HG03354 (cell line): ENCODE measurements around the gene VSIG8.
A peak's percentile ranks its signal among the peaks of the same experiment; 100 is the strongest.

Source experiments
- ATAC-seq: cut with Tn5 transposase; IDR thresholded peaks from one replicate; pipeline ENCODE4 v1.9.1; 2021; ENCODE audit warnings: mild to moderate bottlenecking; ENCODE audit not compliant: unreplicated experiment, poor library complexity, severe bottlenecking

Gene VSIG8

DNA sequence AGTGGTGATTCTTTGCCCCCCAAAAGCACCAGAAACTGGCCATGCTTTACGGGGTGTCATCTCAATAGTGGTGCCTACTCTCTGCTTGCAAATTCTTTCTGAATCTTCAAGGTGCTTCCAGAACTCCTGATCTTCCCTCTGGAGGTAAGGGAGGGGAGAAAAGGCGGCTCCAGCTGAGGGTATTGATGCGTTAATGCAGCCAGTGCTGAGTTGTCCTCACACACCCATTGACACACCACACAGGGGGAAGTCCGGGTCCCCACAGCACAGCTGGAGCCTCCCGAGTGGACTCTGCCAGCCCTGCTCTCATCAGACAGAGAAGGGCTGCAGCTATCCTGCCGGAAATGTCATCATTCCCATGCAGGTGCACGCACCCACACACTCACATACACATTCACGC lies 1.2 kb downstream of the VSIG8 start:
- ATAC-seq: no peak

DNA sequence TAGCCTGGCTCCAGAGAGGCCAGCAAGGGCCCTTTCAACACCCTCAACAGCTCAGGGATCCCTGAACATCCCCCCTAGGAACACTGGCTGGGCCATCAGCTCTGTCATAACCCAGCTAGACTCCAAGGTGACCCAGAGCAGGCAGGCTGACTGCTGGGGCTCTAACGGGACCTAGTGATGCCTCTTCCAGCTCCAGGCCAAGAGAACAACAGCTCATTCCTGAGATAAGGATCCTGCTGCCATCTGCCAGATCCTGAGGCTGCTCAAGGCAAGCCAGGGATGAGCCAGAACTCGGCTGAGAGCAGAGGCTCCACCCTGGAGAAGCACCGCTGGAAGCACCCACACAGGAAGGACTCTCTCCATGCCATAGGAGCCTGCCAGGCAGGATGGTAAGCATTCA lies 2.0 kb downstream of the VSIG8 start:
- no peak for ATAC-seq

DNA sequence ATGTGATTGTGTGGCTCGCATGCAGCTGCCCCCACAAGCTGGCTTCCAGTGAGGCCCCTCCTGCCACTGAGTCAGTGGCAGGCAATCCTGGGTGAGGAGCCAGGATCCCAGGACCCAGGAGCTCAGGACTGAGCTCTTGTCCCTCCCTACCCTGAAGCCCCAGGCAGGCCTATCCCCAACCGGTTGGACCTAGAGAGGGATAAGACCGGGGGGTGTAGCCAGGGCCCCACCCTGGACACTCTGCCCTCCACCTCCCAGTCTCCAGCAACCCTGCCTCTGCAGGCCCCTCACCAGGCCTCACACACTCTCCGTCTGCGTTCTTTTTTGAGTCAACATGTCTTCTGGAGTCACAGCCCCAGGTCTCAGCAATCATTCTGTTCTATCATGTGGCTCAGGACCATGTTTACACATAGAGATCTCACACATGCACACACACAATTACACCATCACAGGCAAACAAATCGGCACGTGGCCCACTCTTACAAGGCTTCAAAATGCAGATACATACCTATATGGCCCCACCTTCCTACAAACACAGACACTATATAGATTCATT lies 2.6 kb downstream of the VSIG8 start:
- ATAC-seq: no peak

DNA sequence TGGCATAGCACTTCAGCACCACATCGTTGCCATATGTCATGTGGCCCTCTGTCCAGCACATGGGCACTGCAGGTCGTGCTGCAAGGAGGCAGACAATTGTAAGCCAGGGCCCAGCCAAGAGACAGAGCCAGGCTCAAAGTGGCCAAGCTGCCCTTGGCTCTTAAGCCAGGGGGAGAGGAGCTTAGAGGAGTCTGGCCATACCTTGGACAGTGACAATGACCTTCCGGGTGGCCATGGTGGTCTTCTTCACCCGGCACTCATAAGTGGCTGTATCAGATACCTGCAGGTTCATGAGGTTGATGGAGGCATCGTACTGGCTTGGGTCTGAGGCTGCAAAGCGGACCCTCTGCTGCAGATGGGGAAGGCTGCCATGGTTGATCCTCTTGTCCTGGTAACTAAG lies 4.6 kb downstream of the VSIG8 start:
- no peak for ATAC-seq

DNA sequence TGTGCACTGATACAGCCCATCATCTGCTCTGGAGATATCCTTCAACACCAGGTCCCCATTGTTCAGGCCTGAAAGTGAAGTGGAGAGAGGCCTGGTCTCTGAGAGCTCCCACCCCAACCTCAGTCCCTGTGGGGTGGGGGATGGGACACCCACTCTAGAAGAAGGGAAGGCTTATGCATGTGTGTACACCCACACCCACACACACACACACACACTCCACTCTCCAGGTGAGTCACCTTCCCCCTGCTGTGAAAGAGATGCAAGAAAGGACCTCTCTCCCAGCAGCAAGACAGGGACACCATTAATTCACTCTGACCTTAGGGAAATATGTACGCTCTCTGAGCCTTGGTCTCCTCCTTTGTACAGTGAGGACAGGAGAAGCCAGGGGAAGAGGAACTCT lies 5.9 kb downstream of the VSIG8 start:
- no peak for ATAC-seq

DNA sequence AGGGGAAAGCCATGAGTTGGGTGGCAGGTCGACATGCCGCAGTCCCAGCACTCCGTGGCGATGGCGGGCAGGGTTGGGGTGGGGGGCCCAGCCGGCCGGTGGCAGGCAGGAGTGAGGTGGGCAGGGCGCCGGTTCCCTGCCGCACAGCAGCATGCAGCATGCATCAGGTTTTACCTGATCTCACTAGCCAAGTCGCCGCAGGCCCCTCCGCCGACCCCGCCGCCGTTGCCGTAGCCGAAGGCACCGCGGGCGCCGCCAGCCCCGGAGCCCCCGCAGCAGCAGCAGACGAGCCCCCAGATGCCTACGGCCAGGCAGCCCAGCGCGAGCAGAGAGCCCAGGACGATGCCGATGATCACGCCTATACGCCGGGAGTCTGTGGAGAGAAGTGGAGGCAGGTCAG lies 6.7 kb downstream of the VSIG8 start:
- ATAC-seq: no peak

DNA sequence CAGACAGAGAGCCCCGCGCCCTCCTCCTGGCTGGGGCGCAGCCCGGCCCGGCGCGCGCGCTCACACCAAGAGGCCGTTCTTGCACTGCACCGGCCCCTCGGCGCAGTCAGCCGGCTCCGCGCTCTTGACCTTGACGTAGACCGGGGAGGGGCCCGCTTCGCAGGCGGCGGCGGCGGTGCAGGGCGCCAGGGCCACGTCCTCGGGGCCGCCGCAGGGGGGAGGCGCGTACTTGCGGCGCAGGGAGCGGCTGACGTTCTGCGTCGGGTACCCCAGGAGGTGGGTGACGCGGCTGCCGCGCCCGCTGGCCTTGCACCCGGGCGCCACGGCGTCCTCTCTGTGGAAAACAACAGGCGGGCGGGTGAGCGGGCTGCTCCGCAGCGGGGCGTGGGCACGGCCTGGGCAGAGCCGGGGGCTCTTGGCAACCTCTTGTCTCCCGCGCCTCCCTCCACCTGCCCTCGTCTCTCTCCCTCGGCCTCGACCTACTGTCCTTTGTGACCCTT lies 7.7 kb downstream of the VSIG8 start:
- ATAC-seq: peak; percentile 84

DNA sequence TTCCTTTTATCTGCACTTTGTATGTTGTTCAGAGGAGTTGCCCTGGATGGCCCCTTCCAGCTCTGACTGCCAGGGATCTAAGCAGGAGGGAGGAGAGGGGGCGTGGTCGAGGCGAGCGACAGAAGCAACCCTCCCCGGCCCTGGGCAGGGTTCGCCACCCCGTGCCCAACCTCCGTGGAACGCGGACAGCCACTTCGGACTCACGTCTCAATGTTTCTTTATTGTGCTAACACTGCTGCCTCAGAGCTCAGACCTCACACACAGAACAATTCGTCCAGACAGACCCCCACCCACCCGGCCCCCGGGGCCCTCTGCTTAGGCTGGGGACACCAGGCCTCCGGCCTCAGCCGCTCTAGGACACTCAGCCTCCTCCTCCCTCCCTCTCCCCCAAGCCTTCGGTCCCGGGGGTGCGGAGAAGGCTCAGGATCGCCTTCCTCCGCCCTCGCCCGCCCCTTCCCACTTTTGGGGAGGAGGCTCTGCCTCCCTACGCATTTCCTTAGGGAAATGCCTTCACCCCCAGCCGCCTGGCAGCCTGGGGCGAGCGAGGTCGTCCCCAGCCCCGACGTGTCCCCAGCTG lies 8.3 kb downstream of the VSIG8 start:
- ATAC-seq: no peak

DNA sequence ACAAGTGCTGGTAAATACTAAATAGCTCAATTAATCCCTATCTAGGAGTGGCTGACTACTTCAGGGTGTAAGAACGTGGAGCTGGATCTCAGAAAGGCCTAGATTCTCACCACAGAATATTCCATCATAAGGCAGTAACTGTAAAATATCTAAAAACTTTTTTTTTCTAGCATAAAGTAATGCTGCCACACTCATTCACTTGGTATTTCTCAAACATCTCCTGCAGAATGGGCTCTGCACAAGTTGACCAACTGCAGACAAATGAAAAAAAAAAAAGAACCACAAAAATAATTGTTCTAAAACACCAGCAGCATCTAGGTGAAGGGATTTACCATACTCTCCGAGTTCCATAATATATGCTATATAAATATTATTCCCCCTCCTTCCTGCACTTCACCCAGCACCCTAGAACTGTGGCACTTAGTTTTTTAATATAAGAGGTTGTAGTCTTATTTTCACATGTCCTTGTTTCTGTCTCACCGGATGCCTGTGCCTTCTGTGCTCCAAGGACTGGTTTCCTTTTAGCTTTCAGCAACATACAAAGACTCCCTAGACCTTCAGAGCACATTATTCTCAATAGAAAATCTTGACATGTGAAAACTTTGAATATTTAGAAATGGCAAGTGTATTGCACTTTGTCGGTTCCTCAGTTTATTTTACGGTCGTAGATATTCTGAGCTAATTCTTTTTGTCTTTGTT lies 8.9 kb downstream of the VSIG8 start:
- ATAC-seq: no peak

DNA sequence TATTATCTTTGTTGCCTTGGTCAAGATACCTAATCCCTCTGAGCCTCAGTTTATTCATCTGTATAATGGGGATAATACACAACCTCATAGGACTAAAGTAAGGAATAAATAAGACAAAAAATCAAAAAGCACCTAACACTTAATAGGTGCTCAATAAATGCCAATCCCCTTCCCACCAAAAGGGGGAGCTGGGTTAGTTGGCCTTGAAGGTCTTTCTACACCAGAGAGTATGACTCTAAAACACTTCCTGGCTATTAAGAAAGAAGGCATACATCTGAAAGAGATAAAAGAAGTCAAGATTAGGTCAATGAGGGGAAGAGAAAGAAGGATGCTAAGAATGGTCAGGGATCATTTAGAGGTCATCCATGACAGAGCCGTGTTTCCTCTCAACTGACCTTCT lies 11.1 kb downstream of the VSIG8 start:
- ATAC-seq: no peak

DNA sequence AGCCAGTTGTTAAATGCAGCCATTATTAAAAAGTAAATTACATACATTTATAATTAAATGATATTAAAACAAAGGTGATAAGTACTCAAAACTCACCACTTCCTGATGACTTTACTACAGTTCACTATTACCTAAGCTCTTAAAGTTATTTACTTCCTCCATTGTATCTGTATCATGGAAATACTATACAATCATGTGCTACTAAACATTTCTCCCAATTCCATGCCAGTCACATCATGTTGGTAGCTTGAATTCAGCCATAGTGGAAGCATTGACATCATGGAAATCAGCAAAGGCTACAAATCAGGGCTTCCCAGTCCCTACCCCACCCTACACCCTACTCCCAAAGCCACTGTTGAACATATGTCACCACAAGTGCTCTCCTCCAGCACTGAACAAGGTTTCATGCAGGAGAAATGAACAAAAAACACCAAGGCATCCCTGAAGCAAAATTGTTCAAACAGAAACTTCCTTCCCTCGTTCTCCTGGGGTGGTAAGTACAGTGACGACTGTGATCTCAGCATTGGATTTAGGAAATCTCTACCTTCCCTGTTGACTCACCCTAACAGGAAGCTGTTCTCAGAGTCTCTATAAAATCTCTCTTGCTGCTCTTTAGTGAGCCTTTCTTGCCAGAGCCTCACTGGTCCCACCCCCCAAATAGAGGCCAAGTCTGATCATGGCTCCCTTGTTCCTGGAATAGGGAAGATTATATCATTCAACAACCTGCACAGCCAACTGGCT lies 12.7 kb downstream of the VSIG8 start:
- ATAC-seq: no peak

DNA sequence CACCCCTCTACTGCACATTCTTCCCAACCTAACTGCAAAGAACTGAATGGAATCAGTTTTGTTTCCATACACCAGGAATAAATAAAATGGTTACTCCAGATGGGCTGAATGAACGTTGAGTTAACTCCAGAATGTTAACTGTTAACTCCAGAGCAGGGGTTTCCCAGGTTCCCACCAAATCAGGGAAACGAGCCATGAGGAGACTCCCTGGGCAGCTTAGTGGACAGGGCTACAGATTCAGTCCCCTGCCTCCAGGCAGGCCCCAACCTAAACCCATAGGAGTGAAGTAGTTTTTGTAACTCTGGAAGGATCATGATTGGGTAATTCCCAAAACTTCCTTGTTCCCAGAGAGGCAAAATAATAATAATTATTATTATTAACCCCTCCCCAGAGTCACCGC lies 14.1 kb downstream of the VSIG8 start:
- ATAC-seq: no peak

DNA sequence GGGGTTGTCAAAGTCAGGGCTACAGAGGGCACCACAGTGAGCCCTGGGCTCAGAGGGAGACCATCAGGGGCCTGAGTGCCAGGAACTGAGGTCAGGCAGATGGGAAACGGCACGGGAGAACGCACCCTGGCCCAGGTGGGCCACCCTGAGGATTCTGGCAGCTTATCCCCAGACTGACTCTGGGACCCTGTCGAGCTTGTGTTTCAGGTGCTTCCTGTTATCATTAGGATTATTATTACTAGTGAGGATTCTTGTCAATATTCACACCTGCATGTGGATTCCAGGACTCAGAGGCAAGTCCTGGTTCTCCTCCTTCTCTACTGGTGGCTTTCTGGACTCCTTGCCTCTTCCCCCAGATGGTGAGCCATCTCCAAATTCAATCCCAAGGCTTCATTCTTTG lies 15.2 kb downstream of the VSIG8 start:
- no peak for ATAC-seq

DNA sequence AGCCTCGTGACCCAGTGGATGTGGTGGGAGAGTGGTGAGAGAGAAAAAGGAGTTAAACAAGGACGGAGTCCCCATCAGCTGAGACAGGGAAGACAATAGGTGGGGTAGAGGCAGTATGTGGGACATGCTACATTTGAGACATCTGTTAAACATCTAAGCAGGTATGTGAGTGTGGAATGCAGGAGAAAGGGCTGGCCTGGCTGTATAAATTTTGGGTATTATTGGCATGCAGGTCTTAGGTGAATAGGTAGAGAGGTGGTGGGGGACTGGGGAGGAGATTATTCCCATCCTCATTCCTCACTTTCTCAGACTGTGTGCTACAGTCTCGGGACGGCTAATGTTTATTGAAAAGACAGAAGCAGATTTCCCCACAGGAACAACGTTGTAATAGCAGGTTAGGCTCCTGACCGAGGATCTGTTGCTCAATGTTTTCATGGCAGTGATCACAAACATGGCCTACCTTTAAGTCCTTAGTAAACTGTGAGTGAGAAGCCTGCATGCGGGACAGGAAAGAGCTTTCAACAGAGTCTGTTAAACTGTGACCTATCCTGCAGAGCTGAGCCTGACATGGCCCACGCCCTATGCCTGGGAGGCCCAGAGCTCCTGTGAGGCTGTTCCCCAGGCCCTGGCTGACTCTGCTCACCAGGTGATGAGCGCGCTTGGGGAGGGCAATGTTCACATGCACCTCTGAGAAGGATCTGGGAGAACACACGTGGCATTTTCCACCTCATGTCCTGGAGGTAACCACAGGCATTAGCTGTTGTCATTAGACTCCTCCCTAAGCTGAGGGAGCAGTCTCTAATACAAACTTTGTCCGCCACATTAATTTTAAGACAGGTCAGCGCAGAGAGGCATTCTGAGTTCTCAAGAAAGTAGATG lies 16.5 kb downstream of the VSIG8 start:
- no peak for ATAC-seq

DNA sequence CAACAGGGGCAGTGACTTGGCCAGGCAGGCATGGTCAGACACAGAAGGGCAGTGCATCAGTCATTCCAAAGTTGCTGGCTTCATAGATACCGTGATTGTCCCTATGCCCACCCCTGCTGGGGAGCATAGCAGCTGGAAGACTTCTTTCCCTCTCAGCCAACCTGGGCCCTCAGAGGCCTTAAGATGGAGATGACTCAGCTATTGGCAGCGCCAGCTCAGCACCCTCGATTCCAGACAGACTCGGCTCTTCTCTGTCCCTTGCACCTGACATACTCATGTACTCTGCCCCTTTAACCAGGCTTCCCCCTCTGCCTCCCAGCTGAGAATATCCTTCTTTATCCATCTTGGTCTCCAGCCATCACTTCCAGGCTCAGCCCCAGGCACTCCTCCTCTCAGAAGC lies 19.0 kb downstream of the VSIG8 start:
- ATAC-seq: no peak

DNA sequence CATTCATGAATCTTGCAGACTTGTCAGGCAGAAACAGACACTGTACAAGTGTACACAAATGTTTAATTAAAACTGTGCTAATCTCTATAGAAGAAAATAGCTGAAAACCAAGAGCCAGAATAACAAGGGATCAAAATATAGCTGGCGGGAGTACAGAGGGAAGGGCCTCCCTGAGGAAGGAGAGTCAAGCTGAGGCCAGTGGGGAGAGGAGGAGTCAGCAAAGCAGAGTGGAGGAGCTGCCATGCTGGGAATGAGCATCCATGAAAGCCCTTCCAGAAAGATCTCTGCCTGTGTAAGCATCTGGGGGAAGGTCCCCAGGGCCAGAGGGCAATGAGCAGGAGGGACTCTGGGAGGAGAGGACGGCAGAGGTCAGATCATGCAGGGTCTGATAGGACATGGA lies 20.7 kb downstream of the VSIG8 start:
- ATAC-seq: no peak

DNA sequence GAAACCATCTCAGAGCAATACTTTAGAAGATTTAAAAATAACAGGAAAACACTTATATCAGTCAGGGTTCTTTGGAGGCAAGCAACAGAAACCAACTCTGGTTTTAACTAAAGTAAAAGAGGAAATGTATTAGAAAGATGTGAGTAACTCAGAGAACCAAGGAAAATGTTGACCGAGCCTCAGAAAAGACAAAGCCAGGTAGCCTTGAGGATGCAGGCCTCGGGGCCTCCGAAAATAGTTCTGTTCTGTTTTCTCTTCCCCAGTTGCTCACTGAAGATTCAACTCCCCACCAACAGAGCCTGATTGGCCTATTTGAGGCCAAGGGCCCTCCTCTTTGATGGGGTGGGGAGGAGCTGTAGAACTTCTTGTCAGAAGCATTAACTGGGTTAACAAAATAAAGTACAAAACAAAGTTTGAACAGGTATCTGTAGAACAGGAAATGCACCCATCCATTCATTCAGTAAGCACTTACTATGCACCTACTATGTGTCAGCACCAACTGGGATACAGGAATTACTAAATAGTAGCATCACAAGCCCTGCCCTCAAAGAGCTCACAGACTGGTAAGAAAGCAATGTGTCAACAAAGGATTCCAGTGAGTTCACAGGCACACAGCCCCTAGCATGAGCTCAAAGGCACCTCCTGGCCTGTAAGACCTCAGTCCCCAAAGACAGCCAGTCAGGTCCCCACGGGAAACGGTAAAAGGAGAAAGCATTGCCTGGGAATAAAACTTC lies 23.2 kb downstream of the VSIG8 start:
- ATAC-seq: peak; percentile 68

DNA sequence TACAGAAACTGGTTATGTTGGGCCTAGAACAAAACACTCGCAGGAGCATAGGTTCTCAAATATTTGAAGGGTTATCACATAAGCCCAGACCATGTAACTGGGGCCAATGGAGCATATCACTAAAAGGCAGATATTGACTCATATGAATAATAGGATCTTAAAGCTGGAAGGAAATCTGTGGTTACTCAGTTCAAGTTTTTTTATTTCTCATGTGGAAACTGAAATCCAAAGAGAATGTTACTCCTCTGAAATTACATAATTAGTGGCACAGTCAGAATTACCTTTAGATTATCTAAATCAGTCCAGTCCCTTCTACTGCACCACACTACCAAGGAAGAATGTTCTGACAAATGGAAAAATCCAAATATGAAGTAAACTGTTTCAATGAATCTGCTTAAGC lies 23.7 kb downstream of the VSIG8 start:
- ATAC-seq: peak; percentile 75

DNA sequence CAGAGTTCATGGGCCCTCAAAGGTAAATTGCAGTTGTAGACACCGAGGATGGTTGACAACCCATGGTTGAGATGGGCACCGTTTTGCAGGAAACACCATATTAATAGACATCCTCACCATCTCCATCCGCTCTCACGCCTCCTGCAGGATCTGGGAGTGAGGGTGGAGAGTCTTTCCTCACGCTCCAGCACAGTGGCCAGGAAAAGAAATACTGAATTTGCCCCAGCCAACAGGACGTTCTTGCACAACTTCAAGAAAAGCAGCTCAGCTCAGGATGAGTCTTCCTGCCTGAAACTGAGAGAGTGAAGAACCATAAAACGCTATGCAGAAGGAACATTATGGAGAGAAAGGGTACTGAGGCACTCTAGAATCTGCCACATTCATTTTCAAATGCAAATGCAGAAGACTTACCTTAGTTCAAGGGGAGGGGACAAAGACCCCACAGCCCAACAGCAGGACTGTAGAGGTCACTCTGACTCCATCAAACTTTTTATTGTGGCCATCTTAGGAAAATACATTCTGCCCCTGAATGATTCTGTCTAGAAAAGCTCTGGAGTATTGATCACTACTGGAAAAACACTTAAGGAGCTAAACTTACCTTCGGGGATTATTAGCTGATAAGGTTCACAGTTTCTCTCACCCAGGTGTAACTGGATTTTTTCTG lies 26.5 kb downstream of the VSIG8 start:
- no peak for ATAC-seq
